ENCODE data around the gene ZDHHC11B.
"Not testable (repeated sequence)": the region's sequence is repeated elsewhere in the genome, so short reads cannot be mapped to it uniquely, and the experiment has no call there.

DNA sequence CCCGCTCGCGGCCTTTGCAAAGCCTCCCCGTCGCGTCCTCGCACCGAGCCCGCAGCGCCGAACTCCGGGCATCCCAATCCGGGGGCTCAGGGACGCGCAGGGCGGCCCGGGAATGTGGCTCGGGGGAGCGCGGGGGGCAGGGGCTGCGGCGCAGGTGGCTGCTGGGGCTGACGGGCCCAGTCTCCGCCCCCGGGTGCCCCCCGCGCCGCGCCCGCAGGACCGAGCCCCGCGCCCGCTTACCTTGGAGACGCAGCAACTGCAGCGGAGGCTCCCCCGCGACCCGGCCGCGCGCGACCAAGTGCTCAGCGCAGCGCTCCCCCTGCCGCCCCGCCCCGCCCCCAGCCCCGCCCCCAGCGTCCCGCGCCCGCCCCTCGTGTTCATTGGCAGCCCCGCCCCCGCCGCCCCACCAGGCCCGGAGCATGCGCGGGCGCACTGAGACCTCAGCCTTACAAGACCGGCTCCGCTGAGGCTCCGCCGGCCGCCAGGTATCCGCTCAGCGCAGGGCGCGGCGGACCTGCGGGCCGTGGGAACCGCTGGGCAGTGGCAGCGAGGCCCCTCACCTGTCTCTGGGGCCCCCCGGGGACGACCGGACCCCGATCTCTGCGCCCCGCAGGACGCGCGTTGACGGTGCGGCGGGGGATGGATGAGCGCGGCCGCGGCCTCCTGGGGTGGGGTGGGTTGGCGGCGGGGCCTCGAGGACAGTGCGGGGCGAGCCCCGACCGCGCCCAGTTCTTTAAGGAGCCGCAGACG, at the start of gene ZDHHC11B:
- not testable (repeated sequence) for TF ChIP-seq POLR2A (IDR thresholded peaks at IDR 0.05)
- TF ChIP-seq, protein P1, sequence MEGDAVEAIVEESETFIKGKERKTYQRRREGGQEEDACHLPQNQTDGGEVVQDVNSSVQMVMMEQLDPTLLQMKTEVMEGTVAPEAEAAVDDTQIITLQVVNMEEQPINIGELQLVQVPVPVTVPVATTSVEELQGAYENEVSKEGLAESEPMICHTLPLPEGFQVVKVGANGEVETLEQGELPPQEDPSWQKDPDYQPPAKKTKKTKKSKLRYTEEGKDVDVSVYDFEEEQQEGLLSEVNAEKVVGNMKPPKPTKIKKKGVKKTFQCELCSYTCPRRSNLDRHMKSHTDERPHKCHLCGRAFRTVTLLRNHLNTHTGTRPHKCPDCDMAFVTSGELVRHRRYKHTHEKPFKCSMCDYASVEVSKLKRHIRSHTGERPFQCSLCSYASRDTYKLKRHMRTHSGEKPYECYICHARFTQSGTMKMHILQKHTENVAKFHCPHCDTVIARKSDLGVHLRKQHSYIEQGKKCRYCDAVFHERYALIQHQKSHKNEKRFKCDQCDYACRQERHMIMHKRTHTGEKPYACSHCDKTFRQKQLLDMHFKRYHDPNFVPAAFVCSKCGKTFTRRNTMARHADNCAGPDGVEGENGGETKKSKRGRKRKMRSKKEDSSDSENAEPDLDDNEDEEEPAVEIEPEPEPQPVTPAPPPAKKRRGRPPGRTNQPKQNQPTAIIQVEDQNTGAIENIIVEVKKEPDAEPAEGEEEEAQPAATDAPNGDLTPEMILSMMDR (IDR thresholded peaks at IDR 0.05) = not testable (repeated sequence)
- TF ChIP-seq POLR2AphosphoS5 (IDR thresholded peaks at IDR 0.05) = peak in 1 of 3 donors; percentile 36
